ENCODE results near the gene SNRPA.

DNA sequence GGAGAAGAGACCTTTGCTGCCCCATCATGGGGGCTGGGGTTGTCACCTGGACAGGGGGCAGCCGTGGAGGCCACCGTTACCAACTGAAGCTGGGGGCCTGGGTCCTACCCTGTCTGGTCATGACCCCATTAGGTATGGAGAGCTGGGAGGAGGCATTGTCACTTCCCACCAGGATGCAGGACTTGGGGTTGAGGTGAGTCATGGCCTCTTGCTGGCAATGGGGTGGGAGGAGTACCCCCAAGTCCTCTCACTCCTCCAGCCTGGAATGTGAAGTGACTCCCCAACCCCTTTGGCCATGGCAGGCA lies 57.0 kb downstream of the SNRPA start:
- TF ChIP-seq, protein P1, sequence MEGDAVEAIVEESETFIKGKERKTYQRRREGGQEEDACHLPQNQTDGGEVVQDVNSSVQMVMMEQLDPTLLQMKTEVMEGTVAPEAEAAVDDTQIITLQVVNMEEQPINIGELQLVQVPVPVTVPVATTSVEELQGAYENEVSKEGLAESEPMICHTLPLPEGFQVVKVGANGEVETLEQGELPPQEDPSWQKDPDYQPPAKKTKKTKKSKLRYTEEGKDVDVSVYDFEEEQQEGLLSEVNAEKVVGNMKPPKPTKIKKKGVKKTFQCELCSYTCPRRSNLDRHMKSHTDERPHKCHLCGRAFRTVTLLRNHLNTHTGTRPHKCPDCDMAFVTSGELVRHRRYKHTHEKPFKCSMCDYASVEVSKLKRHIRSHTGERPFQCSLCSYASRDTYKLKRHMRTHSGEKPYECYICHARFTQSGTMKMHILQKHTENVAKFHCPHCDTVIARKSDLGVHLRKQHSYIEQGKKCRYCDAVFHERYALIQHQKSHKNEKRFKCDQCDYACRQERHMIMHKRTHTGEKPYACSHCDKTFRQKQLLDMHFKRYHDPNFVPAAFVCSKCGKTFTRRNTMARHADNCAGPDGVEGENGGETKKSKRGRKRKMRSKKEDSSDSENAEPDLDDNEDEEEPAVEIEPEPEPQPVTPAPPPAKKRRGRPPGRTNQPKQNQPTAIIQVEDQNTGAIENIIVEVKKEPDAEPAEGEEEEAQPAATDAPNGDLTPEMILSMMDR (conservative IDR thresholded peaks at IDR 0.05 in 1 of 2, IDR thresholded peaks at IDR 0.05 in 1 of 2; ENCODE audit: extremely low read depth in 1 of 2, insufficient read depth in 1 of 2, low read depth in 1 of 2, low read length in 2 of 2) = no peak
- no peak for TF ChIP-seq EZH2 (IDR thresholded peaks at IDR 0.05; ENCODE audit: borderline replicate concordance, low read length)

Data from mammary epithelial cell (primary cell).